Dermis blood vessel endothelial cell (primary cell): ENCODE data around the gene SULT1A2. TPM values are rescaled to one million over a fixed set of nuclear protein-coding genes. Genes with fewer than 3 reads are reported as not detected.
"Not testable (repeated sequence)": the region's sequence is repeated elsewhere in the genome, so short reads cannot be mapped to it uniquely, and the experiment has no call there.

ENCODE experiments used
- DNase-seq: peaks from one replicate; pipeline ENCODE4 v3.0.0; 2010
- total RNA-seq: library from RNA; depleted of rRNA; stranded (reverse); fragments of >200 nt; gene quantifications from 2 replicates; pipeline ENCODE4 v1.2.3, GENCODE V29; 2014

SULT1A2 gene
- total RNA-seq, 1 donor from 2014 or later, result not detected

DNA sequence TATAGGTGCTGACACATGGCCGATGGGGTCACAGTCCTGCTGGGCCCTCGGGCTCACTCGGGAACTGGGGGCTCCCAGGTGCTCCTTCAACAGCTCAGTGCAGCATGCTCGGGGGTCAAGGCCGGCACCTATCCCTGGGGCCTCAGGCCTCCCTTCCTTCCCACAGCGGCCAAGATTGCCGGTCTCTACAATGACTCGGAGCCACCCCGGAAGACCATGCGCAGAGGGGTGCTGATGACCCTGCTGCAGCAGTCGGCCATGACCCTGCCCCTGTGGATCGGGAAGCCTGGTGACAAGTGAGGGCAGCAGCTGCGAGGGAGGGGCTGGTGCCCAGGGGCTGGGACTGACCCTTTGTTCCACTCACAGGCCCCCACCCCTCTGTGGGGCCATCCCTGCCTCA, 6.9 kb downstream of the SULT1A2 start:
- no peak for DNase-seq

DNA sequence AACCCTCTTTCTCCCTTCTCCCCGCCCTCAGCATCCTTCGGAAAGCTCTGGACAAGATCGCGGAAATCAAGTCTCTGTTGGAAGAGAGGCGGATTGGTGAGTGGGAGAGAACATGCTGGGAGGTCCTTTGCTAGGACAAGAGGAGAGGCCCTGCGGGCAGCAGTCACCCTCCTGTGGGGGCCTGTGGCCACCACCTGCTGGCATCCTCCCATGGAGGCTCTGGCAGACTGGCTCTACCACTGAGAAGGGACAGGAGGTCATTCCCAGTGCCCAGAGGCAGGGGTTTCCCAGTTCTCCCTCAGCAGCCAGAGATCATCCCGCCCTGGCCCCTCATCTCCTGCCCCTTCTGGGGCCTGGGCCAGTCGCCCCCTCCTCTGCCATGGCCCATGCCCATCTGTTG, 7.8 kb downstream of the SULT1A2 start:
- DNase-seq, result no peak

DNA sequence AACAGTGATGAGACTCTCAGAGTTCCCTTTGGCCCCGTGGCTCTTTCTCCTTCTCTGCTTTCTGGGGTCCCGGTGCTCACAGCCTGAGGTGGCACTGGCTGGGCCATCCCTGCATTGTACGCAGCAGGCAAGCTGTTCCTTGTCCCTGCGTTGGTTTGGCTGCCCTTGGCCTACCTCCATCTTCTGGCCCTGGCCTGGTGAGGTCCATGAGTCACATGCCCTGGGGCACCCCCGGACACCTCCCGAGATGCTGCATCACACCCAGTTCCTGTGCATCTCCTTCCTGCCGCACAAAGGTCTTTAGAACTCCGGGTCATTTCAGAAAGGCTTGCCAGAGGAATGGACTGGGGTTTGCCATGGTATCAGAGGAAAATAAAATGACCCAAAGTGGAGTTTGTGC, 9.5 kb downstream of the SULT1A2 start:
- peak; percentile 45 for DNase-seq

DNA sequence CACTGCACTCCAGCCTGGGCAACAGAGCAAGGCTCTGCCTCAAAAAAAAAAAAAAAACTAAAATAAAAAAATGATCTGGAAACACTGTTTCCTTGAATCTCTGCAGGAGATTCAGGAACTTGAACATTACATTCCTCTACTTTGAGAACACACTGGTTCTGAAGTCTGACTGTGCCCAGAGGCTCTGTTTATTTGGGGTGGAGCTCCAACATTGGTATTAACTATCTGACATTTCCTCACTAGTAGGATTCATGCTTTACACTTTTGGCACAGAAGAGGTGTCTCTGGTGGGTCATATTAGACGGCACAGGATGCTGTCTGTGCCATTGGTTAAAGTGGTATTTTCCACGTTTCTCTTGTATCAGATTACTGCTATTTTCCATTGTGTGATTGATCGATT, 10.4 kb downstream of the SULT1A2 start:
- DNase-seq, result no peak

DNA sequence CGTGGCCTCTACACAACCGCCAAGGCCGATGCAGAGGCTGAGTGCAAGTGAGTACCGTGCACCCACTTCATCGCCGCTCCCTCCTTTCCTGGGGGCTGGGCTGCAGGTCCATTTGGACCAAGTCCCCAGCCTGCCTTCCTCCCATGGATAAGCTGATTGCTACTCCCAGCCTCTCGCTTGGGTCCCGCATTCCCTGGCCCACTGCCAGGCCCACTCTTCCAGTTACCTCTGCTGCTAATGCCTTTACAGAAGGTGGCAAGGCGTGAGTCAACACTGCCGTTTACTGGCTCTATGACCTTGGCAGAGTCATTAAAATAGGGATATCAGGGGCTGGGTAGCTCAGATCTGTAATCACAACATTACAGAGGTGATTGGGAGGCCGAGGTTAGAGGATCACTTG, 11.2 kb downstream of the SULT1A2 start:
- DNase-seq, result peak; percentile 35

DNA sequence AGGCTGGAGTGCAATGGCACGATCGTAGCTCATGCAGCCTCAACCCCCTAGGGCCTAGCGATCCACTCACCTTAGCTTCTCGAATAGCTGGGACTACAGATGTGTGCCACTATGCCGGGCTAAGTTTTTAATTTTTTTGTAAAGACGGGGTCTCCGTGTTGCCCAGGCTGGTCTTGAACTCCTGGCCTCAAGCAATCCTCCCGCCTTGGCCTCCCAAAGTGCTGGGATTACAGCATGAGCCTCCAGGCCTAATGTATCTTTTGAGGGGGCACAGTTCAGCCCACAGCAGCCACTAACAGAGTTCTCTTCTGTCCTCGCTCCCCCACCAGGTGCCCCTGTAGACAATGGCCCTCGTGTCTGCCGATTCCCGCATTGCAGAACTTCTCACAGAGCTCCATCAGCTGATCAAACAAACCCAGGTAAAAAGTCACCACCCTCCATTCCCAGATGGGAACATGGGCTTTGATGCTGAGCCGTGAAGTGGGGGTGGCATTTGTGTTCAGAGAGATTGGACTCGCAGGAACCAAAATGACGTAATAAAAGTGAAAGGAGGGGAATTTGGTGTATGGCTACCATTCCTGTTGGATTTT, 16.0 kb downstream of the SULT1A2 start:
- no peak for DNase-seq

DNA sequence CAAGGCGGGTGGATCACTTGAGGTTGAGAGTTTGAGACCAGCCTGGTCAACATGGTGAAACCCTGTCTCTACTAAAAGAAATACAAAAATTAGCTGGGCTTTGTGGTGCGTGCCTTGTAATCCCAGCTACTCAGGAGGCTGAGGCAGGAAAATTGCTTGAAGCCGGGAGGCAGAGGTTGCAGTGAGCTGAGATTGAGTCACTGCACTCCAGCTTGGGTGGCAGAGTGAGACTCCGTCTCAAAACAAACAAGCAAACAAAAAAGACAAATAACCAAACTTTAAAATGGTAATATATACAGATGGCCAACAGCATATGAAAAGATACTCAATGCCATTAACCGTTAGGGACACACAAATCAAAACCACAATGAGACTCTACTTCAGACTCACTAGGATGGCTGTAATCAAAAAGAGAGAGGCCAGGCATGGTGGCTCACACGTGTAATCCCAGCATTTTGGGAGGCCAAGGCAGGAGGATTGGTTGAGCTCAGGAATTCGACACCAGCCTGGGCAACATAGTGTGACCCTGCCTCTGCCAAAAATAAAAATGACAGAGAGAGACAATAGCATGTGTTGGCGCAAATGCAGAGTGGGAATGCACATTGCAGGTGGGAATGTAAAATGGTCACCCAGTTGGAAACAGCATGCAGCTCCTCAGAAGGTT, 21.3 kb downstream of the SULT1A2 start:
- no peak for DNase-seq

DNA sequence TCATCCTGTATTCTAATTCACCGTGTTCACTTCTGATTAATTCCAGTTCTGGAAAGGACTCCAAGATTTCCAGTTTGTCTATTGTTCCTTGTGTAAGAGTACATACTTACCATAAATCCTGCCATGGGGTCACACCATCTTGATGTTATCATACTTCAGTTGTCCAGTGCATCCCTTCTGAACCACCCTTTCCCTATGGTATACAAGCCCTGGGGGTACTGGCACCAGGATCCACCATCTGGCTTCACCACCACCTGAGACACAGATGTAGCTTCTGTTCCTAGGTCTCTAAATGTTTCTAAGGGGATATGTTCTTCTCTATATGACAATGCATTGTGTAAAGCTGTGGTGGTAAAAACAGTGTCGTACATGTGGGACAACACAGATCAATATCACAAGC, 21.9 kb downstream of the SULT1A2 start:
- DNase-seq, result no peak

DNA sequence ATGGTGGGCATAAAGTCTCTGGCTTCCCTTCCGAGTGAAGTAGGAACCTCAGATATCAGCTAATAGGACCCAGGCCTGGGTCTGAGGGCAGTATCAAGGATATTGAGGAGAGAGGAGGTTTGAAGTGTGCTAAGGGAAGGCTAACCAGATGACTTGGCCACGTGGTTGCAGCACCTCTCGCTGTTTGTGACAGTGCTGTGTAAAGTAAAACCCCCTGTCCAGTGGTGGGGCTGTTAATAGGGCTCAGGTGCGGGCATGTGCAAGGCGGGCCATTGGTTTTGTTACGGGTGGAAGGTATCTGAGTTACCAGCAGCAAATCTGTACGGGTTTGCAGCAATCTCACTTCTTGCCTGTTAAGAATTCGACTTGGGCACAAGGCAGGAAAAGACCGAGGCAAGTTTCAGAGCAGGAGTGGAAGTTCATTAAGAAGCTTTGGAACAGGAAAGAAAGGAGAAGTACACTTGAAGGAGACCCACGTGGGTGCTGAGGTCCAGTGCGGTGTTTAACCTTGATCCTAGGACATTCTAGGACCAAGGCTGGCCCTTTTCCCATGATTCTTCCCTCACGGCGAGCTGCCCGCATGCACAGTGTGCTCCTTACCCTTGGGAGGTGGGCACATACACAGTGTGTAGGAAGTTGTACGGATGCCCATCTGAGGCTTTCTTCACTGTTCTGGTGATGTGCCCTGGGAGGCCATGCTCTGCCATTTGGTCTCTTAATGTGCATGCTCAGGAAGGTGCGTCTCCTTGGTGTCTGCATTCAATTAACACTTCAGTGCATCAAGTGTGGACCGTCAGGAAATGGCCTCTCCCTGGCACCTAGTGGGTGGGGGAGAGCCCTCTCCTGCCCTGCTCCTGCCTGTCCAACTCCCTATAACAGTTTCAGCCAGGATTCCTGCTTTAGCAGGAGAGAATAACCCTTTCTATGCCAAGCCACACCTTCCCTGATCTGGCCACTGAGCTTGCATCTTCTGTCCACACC, 22.8 kb downstream of the SULT1A2 start:
- no peak for DNase-seq

DNA sequence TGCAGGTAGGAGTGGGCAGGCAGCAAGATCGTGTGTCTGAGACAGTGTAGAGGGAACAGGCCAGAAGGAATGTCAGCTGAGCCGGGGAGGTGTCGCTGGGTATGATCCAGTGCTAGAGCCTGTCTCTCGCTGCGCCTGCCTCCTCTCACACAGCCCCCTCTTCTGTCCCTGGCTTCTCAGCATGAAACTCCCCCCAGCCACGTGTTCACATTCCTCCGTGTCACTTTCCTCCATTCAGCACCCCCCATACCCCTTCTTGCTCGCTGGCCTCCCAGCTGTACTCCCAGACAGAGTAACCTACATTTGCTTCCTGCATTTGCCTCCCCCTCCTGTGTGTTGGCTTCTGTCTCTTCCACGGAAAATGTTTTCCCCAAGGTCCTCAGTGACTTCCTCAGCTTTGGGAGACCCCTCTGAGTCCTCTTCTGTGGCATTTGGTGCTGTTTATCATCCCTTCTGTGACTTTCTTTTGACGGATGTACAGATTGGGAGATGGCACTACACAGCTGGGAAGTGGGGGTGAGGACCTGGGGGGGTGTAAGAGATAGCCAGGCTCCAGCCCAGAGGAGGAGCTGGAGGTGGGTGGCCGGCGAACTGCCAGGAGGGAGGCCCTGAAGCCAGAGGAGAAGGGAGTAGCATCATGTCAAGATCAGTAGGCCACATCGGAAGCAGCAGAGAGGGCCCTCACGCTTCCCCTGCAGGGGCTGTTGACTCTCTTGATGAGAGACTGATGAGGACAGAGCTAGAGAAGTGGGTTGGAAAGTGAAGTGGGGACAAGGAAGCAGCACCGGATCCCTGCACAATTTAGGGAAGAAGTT, 23.9 kb downstream of the SULT1A2 start:
- no peak for DNase-seq

DNA sequence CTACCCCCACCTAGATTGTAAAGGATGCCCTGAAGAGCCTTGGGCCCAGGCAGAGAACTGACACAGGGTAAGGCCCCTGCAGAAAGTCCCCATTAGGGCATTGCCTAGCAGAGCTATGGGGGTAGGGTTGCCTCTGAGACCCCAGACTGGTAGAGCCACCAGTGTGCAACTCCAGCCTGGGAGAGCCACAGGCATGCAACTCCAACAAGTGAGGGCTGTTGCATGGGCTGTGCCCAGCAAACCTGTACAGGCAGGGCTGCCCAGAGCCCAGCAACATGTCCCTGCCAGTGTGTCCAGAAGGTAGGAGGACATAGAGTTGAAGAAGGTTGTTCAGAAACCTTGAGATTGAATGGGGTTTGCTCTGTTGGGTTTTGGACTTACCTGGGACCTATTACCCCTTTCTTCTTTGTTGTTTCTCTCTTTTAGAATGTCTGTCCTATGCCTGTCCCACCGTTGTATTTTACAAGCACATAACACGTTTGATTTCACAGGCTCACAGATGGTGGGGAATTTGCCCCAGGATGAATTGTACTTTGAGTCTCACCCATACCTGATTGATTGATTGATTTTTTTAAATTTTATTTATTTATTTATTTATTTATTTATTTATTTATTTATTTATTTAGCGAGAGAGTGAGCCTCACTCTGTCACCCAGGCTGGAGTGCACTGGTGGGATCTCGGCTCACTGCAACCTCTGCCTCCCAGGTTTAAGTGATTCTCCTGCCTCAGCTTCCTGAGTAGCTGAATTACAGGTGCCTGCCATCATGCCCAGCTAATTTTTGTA, 26.7 kb downstream of the SULT1A2 start:
- no peak for DNase-seq

DNA sequence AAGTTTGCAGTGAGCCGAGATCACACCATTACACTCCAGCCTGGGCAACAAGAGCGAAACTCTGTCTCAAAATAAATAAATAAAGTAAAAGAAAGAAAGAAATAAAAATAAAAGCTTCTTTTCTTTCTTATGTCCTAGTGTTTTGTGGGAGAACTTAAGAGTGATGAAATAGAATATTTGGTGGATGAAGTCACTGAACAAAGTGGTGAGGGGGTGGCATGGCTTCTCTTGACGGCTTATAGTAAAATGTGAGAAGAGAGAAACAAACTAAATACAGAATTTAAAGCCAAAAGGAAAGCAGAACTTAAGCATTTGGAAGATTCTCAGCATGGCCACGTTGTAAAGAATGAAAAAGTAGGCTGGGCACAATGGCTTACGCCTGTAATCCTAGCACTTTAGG, 27.8 kb downstream of the SULT1A2 start:
- no peak for DNase-seq

DNA sequence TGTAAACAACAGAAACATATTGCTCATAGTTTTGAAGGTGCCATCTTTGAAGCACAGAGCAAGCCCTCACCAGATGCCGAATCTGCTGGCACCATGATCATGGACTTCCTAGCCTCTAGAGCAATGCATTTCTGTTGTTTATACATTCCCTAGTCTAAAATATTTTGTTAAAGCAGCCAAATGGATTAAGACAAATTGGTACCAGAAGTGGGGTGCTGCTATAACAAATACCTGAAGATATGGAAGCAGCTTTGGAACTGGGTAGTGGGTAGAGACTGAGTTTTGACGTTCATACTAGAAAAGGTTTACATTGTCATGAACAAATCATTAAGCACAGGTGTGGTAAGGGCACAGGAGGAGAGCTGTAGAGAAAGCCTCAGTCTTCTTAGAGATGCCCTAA, 29.6 kb downstream of the SULT1A2 start:
- no peak for DNase-seq

DNA sequence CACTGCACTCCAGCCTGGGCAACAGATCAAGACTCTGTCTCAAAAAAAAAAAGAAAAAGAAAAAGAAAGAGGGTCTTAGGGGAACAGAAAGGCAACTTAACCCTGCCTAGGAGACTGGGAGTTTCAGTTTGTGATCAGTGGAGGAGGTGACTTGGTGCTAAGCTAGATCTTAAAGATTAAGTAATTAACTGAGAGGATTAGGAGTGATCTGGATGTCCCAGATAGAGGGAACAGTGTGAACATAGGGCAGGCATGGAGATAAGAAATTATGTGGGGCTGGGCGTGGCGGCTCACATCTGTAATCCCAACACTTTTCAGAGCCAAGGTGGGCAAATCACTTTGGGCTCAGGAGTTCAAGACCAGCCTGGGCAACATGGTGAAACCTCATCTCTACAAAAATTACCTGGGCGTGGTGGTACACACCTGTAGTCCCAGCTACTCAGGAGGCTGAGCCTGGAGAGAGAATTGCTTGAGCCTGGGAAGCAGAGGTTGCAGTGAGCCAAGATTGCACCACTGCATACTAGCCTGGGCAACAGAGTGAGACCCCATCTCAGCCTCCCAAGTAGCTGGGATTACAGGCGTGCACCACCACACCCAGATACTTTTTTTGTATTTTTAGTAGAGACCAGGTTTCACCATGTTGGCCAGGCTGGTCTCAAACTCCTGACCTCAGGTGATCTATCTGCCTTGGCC, 30.5 kb downstream of the SULT1A2 start:
- DNase-seq, result not testable (repeated sequence)

DNA sequence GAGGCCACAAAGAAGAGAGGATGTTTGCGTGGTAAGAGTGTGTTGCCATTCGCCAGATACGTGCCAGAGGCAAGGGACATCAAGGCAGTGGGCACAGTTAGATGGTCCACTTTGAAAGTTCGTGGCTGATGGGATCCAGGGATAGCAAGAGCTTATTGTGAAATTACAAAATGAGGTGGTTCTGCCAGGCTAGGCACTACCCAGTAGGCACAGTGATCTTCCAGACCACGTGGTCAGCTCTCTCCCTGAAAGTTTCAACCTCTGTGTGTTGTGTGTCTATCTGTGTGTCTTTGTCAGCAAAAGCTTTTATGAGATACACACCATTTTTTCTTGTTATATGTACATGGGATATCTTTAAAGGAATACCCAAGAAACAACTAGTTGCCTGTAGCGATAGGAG, 33.6 kb downstream of the SULT1A2 start:
- no peak for DNase-seq

DNA sequence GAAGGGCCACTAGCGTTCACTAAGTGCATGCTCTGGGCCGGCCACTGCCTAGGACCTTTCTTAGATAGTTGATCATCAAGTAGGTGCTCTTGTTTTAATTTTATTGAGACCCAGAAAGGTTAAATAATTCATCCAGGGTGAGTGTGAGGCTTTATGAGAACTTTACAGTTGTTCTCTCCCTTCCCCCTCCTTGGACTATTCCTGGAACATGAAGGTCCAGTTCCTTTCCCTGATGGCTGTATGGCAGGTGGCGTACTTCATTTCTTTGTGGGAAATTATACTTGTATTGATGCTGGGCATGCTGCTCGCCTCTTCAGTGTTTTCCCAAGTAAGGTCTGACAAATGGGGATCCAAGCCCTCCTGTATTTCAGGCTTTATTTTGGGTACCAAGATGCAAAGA, 34.7 kb downstream of the SULT1A2 start:
- DNase-seq, result no peak

DNA sequence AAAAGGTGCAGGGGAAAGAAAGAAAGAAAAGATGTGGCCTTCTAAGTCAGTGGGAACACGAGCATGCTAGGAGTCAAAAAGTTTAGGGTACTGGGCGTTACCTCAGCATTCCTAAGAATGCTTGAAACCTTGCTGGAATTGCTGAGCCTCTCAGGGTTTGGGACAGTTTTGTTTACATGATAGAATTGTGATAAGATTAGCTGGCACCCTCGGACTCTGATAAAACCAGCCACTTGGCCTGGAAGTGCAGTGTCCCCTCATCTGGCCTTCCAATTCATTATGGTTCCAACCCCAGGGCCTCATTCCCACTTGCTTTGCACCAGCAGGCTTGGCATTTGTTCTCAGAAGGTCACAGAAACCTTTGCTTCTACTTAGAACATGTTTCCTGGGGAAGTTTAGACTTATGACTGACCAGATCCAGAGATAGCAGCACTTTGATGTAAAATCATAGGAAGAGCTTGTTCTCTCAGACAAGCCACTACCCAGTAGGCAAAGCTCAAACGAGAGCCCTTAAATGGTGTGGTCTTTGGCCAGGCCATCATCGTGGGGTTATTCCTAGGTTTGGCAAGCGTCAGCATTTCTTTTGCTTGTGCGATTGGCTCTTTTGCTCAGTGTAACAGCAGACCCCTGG, 35.2 kb downstream of the SULT1A2 start:
- peak; percentile 60 for DNase-seq

DNA sequence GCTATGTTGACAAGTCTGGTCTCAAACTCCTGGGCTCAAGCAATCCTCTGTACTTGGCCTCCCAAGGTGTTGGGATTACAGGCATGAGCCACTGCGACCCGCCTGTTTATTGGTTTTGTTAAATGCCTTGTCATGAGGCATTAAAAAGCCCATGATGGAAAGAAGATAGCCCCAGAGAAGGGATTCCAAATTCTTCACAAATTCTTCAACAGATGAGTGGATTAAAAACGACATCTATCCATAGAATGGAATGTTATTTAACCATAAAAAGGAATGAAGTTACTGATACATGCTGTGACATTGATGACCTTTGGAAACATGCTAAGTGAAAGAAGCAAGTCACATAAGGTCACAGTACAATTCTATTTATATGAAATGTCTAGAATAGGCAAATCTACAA, 38.4 kb downstream of the SULT1A2 start:
- no peak for DNase-seq

DNA sequence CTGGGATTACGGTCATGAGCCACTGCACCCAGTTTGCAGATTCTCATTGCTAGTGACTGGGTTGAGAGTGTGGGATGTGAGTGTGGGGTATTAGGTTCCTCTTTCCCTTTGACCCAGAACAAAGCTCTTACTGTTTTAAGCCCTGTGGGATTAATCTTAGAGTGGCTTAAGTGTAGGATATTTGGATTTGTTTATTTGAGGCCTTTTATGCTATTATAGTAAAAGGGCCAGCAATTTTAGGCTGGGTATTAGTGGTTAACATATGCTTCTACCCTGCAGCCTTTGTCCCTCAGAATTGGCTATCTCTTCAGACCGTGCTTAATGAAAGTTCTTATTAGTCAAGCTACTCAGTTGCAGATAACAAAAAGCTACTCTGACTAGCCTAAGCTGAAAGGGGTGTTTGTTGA, 39.9 kb downstream of the SULT1A2 start:
- DNase-seq, result no peak

DNA sequence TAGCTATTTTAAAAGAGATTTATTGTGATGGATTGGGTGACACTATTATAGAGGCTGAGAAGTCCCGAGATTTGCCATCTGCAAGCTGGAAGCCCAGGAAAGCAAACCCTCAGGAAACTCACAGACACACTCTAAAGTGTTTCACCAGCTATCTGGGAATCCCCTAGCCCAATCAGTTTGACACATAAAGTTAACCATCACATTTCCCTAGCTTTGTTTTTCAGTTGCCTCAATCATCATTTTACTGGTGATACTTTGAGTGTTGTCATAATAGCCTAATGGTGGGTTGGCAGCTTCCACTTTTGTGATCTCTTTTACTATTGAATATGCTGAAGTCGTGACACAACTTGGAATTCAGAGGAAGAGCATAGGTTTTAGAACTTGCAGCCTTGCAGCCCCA, 41.3 kb downstream of the SULT1A2 start:
- no peak for DNase-seq
